Natural killer cell (primary cell): ENCODE results near the gene CYTL1. TPM values are rescaled to one million over a fixed set of nuclear protein-coding genes. Genes with fewer than 3 reads are reported as not detected.
"Not testable (repeated sequence)": the region's sequence is repeated elsewhere in the genome, so short reads cannot be mapped to it uniquely, and the experiment has no call there.

ENCODE experiments used
- ATAC-seq, 3 donors: fragments of 150-1000 bp in 2 of 3; fragments of 200-7000 bp in 1 of 3; cut with Tn5 transposase; 1 replicate in 1 of 3; 2 replicates in 2 of 3; pipeline ENCODE4 v1.10.0; 2021; ENCODE audit warnings: mild to moderate bottlenecking in 2 of 3, moderate library complexity in 2 of 3
- DNase-seq, 2 donors: peaks; one replicate each; pipeline versions ENCODE4 v3.0.0 to v3.0.0-alpha.2; 2013 to 2021; ENCODE audit warnings: mixed read lengths in 1 of 2
- H3K27ac ChIP-seq: one replicate; pipeline ENCODE4 v1.5.1; 2013; ENCODE audit warnings: mild to moderate bottlenecking, low read length
- H3K27me3 ChIP-seq: one replicate; pipeline ENCODE4 v1.6.1; 2013; ENCODE audit warnings: low read length; ENCODE audit not compliant: control insufficient read depth, insufficient read depth
- H3K36me3 ChIP-seq: one replicate; pipeline ENCODE4 v1.6.1; 2013; ENCODE audit warnings: low read length; ENCODE audit not compliant: control insufficient read depth, insufficient read depth
- H3K4me1 ChIP-seq: one replicate; pipeline ENCODE4 v1.6.1; 2013; ENCODE audit warnings: low read length; ENCODE audit not compliant: control insufficient read depth, insufficient read depth
- H3K4me3 ChIP-seq: one replicate; pipeline ENCODE4 v1.5.1; 2013; ENCODE audit warnings: low read length
- H3K9me3 ChIP-seq: one replicate; pipeline ENCODE4 v1.6.1; 2013; ENCODE audit warnings: low read length; ENCODE audit not compliant: control insufficient read depth, insufficient read depth
- H3K27ac Mint-ChIP-seq, 2 donors: one replicate each; pipeline ENCODE4 v1.8.0; 2022; ENCODE audit warnings: mild to moderate bottlenecking in 2 of 2, mixed read lengths in 2 of 2, moderate library complexity in 1 of 2
- H3K27me3 Mint-ChIP-seq, 2 donors: one replicate each; pipeline ENCODE4 v1.8.0; 2022; ENCODE audit warnings: low read depth in 2 of 2, mixed read lengths in 2 of 2
- H3K36me3 Mint-ChIP-seq: one replicate; pipeline ENCODE4 v1.8.0; 2022; ENCODE audit warnings: mixed read lengths
- H3K4me1 Mint-ChIP-seq, 2 donors: one replicate each; pipeline ENCODE4 v1.8.0; 2022; ENCODE audit warnings: mixed read lengths in 2 of 2
- H3K4me3 Mint-ChIP-seq: one replicate; pipeline ENCODE4 v1.8.0; 2022; ENCODE audit warnings: mild to moderate bottlenecking, moderate library complexity, mixed read lengths
- H3K9me3 Mint-ChIP-seq, 2 donors: one replicate each; pipeline ENCODE4 v1.8.0; 2022; ENCODE audit warnings: mixed read lengths in 2 of 2
- CTCF ChIP-seq: fragments of 200-600 bp; IDR thresholded peaks from one replicate; pipeline ENCODE4 v1.8.0; 2022; ENCODE audit warnings: antibody characterized with exemption
- WGBS: methylation state at CpG from one replicate; pipeline ENCODE4 v1.1.7; 2013; ENCODE audit warnings: missing lambda C conversion rate; ENCODE audit not compliant: insufficient coverage; 5-methylcytosine and 5-hydroxymethylcytosine counted together
- intact Hi-C: fragments of 100-400 bp; cut with micrococcal nuclease; formaldehyde crosslinking; loops from one replicate; pipeline ENCODE4 v1.14.2; 2022
- total RNA-seq, 4 donors: library from RNA; stranded (reverse); fragments of 120-200 nt in 1 of 4; gene quantifications; one replicate each; pipeline versions ENCODE4 v1.2.3 to v1.2.4, GENCODE V29; 2013 to 2022

CYTL1 gene
- total RNA-seq, 3 donors from 2014 or later (not counting 1 experiment from before 2014, with no cell fraction given), result 1.00 to 4.4 (median 1.9) TPM

GRCh38 chr4:5012244-5012898, 6.9 kb downstream of the CYTL1 start:
- Mint-ChIP-seq H3K9me3 (no peaks in the 10 kb centered on the region), H3K4me1 (no peaks in the 10 kb centered on the region), H3K27me3 (peaks cover 20 to 62% of the 10 kb centered on the region in 2 donors), H3K27ac (no peak overlapping the region), H3K36me3 (no peaks in the 10 kb centered on the region), H3K4me3 (no peak overlapping the region)
- ATAC-seq (no peak), DNase-seq (no peak)
- intact Hi-C loops, result no loop called here
- WGBS, result 97% methylated on average over 5 of the region's 5 CpGs
- Histone ChIP-seq H3K27ac (no peak overlapping the region), H3K4me3 (no peak overlapping the region), H3K36me3 (no peaks in the 10 kb centered on the region), H3K9me3 (no peaks in the 10 kb centered on the region), H3K4me1 (no peaks in the 10 kb centered on the region), H3K27me3 (no peaks in the 10 kb centered on the region)
- TF ChIP-seq CTCF, result no peak

GRCh38 chr4:5010984-5011383, 8.3 kb downstream of the CYTL1 start:
- Histone ChIP-seq H3K27me3 (no peaks in the 10 kb centered on the region), H3K4me1 (no peaks in the 10 kb centered on the region), H3K4me3 (no peak overlapping the region), H3K9me3 (no peaks in the 10 kb centered on the region), H3K27ac (no peak overlapping the region), H3K36me3 (no peaks in the 10 kb centered on the region)
- ATAC-seq, result no peak
- DNase-seq, result no peak
- no peaks in the 10 kb centered on the region for H3K9me3 Mint-ChIP-seq
- H3K36me3 Mint-ChIP-seq, result no peaks in the 10 kb centered on the region
- H3K4me3 Mint-ChIP-seq, result no peak overlapping the region
- intact Hi-C loops, result no loop called here
- TF ChIP-seq CTCF, result no peak
- H3K4me1 Mint-ChIP-seq, result no peaks in the 10 kb centered on the region
- WGBS, result 88% methylated on average over 2 of the region's 2 CpGs
- H3K27me3 Mint-ChIP-seq, result peaks cover 18 to 56% of the 10 kb centered on the region in 2 donors
- no peak overlapping the region for H3K27ac Mint-ChIP-seq

- no peak overlapping the region for H3K4me3 ChIP-seq
- H3K4me3 Mint-ChIP-seq, result no peak overlapping the region
- H3K4me1 Mint-ChIP-seq, result no peaks in the 10 kb centered on the region
- DNase-seq, result no peak
- H3K9me3 ChIP-seq, result no peaks in the 10 kb centered on the region
- no peaks in the 10 kb centered on the region for H3K27me3 ChIP-seq
- H3K36me3 ChIP-seq, result no peaks in the 10 kb centered on the region
- H3K27ac ChIP-seq, result no peak overlapping the region
- no peaks in the 10 kb centered on the region for H3K9me3 Mint-ChIP-seq
- no peaks in the 10 kb centered on the region for H3K4me1 ChIP-seq
- intact Hi-C loops, result no loop called here
- no peak for TF ChIP-seq CTCF
- no peak overlapping the region for H3K27ac Mint-ChIP-seq
- no peak for ATAC-seq
- peaks cover 15 to 65% of the 10 kb centered on the region in 2 donors for H3K27me3 Mint-ChIP-seq
- no peaks in the 10 kb centered on the region for H3K36me3 Mint-ChIP-seq
- WGBS, result 96% methylated on average over 3 of the region's 3 CpGs
Measured at GRCh38 chr4:5009796-5010195, 9.5 kb downstream of the CYTL1 start.

- H3K9me3 ChIP-seq, H3K36me3 ChIP-seq, ATAC-seq, H3K4me1 ChIP-seq, H3K4me3 Mint-ChIP-seq, H3K4me3 ChIP-seq, H3K4me1 Mint-ChIP-seq, H3K9me3 Mint-ChIP-seq, intact Hi-C loops, H3K27me3 ChIP-seq, H3K27ac Mint-ChIP-seq, H3K36me3 Mint-ChIP-seq, DNase-seq, H3K27ac ChIP-seq: not testable (repeated sequence)
- 88% methylated on average over 10 of the region's 11 CpGs for WGBS
- peaks cover 30 to 62% of the 10 kb centered on the region in 2 donors for H3K27me3 Mint-ChIP-seq
Measured at GRCh38 chr4:5006932-5007331, 12.3 kb downstream of the CYTL1 start.
